ENCODE results near the gene PDZRN3. TPM values are rescaled to one million over a fixed set of nuclear protein-coding genes. Genes with fewer than 3 reads are reported as not detected.

PDZRN3 gene
- total and polyA plus RNA-seq, 11 donors: 30.2 to 163 (median 76.7) TPM

GRCh38 chr3:73498764-73499622 lies 125.7 kb downstream of the PDZRN3 start:
- DNase-seq (peak in 3 of 5 donors; percentile 27 to 66 (median 63)), ATAC-seq (peak; percentile 76 to 84 (median 79))
- intact Hi-C loops (cut with DNase I): loop anchor here in 2 of 10 donors (2.0 to 5.0 kb wide), 2 partner anchors 42 kb away; no protein-coding TSS in a partner anchor
- Histone ChIP-seq H3K4me1 (peaks cover 0 to 60% (median 19%) of the 10 kb centered on the region in 12 donors), H3K9me3 (no peaks in the 10 kb centered on the region), H3K27ac (peak overlapping the region in 10 of 12 donors; percentile 17 to 67 (median 38)), H3K36me3 (no peaks in the 10 kb centered on the region), H3K27me3 (no peaks in the 10 kb centered on the region), H3K4me3 (no peak overlapping the region)
- 55 to 73% (median 65%) methylated on average over 23 of the region's 23 CpGs for WGBS, 4 donors
- TF ChIP-seq, protein P1, sequence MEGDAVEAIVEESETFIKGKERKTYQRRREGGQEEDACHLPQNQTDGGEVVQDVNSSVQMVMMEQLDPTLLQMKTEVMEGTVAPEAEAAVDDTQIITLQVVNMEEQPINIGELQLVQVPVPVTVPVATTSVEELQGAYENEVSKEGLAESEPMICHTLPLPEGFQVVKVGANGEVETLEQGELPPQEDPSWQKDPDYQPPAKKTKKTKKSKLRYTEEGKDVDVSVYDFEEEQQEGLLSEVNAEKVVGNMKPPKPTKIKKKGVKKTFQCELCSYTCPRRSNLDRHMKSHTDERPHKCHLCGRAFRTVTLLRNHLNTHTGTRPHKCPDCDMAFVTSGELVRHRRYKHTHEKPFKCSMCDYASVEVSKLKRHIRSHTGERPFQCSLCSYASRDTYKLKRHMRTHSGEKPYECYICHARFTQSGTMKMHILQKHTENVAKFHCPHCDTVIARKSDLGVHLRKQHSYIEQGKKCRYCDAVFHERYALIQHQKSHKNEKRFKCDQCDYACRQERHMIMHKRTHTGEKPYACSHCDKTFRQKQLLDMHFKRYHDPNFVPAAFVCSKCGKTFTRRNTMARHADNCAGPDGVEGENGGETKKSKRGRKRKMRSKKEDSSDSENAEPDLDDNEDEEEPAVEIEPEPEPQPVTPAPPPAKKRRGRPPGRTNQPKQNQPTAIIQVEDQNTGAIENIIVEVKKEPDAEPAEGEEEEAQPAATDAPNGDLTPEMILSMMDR (IDR thresholded peaks at IDR 0.05): no peak
- no peak for TF ChIP-seq POLR2A (IDR thresholded peaks at IDR 0.05)

DNA sequence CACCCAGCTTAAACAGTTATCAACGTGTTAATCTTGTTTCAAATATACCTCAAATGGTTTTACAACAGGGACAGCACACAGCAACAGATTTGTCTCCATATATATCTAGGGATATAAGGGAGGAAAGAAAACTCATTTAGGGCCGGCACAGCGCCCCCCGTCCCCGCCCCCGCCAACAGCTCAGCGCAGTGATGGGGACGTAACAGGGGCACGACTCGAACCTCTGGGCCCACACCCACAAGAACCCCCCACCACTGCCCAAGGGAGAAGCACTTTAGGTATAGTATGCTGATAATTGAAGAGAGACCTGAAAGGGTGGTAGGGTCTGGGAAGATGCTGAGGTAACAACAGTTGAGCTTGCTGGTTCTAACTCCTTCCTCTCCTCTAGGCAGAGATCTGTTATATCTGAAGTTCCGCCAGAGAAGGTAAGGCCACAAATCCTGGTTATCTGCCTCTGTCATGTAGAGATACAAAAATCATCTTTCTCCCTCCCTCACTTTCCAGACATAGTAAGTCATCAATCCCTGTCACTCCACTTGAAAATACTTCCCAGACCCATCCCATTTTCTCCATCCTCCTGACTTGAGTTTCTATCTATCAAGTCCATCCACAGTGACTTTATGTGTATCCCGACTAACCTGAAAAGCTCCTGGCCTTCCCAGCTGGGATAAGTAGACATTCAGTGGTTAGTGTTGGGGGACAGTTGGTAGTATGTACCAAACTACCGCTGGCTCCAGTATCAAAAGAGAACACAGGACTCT lies 126.9 kb downstream of the PDZRN3 start:
- Histone ChIP-seq H3K4me3 (no peak overlapping the region), H3K27me3 (no peaks in the 10 kb centered on the region), H3K36me3 (no peaks in the 10 kb centered on the region), H3K27ac (peak overlapping the region in 3 of 12 donors; percentile 29 to 67 (median 66)), H3K4me1 (peaks cover 4 to 60% (median 25%) of the 10 kb centered on the region in 12 donors), H3K9me3 (no peaks in the 10 kb centered on the region)
- TF ChIP-seq, protein P1 (IDR thresholded peaks at IDR 0.05): no peak
- TF ChIP-seq POLR2A (IDR thresholded peaks at IDR 0.05): no peak
- WGBS, 4 donors: 79 to 91% (median 87%) methylated on average over 13 of the region's 13 CpGs
- ATAC-seq (no peak), DNase-seq (no peak)
- intact Hi-C loops (cut with DNase I): loop anchor here in 2 of 10 donors (2.0 to 5.0 kb wide), 2 partner anchors 41 kb away; no protein-coding TSS in a partner anchor

DNA sequence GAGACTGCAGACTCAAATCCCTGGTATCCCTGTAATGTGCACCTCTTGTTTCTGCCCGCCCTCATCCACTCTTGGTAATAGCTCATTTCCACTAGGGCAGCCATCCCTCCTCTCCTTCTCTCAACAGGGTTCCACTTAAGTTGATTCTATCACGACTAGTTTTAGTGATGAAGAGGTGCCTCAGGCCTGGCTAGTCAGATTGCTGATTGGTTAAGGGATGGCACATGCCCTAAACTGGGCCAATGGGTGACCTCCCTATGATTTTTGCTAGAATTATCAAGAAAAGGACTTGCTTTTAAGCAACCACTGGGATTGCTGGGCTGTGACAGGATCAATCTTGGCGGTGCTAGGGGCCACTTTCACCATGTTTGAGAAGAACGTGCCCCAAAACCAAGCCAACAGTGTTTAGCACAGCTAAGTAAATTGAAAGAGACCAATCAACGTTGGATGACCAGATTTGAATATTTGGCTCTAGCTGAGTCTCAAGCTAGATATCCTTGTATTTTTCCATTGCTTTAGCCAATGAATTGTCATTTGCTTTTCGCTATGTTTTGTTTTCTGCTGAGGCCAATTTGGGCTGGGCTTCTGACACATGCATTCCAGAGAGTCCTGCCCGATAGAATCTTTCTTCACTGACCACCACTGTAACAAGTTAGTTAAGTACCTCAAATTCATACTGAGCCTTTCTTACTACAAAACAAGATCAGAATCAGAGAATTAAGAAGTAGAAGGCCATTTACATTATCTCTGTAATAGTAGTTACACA lies 131.0 kb downstream of the PDZRN3 start:
- 33 to 50% (median 42%) methylated on average over 7 of the region's 7 CpGs for WGBS, 4 donors
- no peaks in the 10 kb centered on the region for H3K9me3 ChIP-seq
- H3K36me3 ChIP-seq: no peaks in the 10 kb centered on the region
- DNase-seq: no peak
- TF ChIP-seq POLR2A (IDR thresholded peaks at IDR 0.05): no peak
- TF ChIP-seq, protein P1 (IDR thresholded peaks at IDR 0.05): no peak
- H3K27ac ChIP-seq: peak overlapping the region in 8 of 12 donors; percentile 1 to 49 (median 18)
- no peak overlapping the region for H3K4me3 ChIP-seq
- intact Hi-C loops (cut with DNase I): no loop called here
- no peaks in the 10 kb centered on the region for H3K27me3 ChIP-seq
- ATAC-seq: peak in 2 of 4 donors; percentile 41 to 44
- peaks cover 0 to 69% (median 36%) of the 10 kb centered on the region in 12 donors for H3K4me1 ChIP-seq

Data from heart left ventricle (tissue), 16 donors.